Skeletal muscle tissue (tissue), 4 donors: Measurements from ENCODE around the gene FIBCD1. TPM values are rescaled to one million over a fixed set of nuclear protein-coding genes. Genes with fewer than 3 reads are reported as not detected.
"Not testable (repeated sequence)": the region's sequence is repeated elsewhere in the genome, so short reads cannot be mapped to it uniquely, and the experiment has no call there.

Experiments used
- H3K27ac ChIP-seq: one replicate; pipeline ENCODE4 v1.7.0; 2013; ENCODE audit warnings: mild to moderate bottlenecking, low read depth, low read length, inconsistent platforms
- H3K27me3 ChIP-seq, 3 donors: one replicate each; pipeline ENCODE4 v1.7.0; 2013; ENCODE audit warnings: low read length in 3 of 3; ENCODE audit not compliant: control insufficient read depth in 3 of 3, insufficient read depth in 3 of 3
- H3K36me3 ChIP-seq, 3 donors: one replicate each; pipeline ENCODE4 v1.7.0; 2013; ENCODE audit warnings: low read length in 3 of 3; ENCODE audit not compliant: control insufficient read depth in 3 of 3, insufficient read depth in 3 of 3
- H3K4me1 ChIP-seq, 3 donors: one replicate each; pipeline ENCODE4 v1.7.0; 2013; ENCODE audit warnings: low read length in 3 of 3, mild to moderate bottlenecking in 3 of 3; ENCODE audit not compliant: control insufficient read depth in 3 of 3, insufficient read depth in 3 of 3
- H3K4me3 ChIP-seq, 3 donors: one replicate each; pipeline ENCODE4 v1.7.0; 2013; ENCODE audit warnings: low read length in 3 of 3
- H3K9ac ChIP-seq, 3 donors: one replicate each; pipeline ENCODE4 v1.7.0; 2013; ENCODE audit warnings: low read length in 3 of 3, mild to moderate bottlenecking in 3 of 3, moderate library complexity in 2 of 3, low read depth in 1 of 3
- H3K9me3 ChIP-seq, 3 donors: one replicate each; pipeline ENCODE4 v1.7.0; 2013; ENCODE audit warnings: low read length in 3 of 3; ENCODE audit not compliant: control insufficient read depth in 3 of 3
- total RNA-seq: library from RNA; depleted of rRNA; stranded (reverse); fragments of >200 nt; gene quantifications from one replicate; pipeline ENCODE4 v1.2.3, GENCODE V29; 2014
- donor health status: Osteomylitis.

FIBCD1 gene
- total RNA-seq, 1 donor from 2014 or later: not detected

- peaks cover 0 to 8% (median 4%) of the 10 kb centered on the region in 3 donors for H3K27me3 ChIP-seq
- peaks cover 0 to 2% (median 0%) of the 10 kb centered on the region in 3 donors for H3K9me3 ChIP-seq
- no peak overlapping the region for H3K27ac ChIP-seq
- no peak overlapping the region for H3K9ac ChIP-seq
- no peaks in the 10 kb centered on the region for H3K36me3 ChIP-seq
- H3K4me3 ChIP-seq: no peak overlapping the region
- H3K4me1 ChIP-seq: peaks cover 0 to 4% (median 0%) of the 10 kb centered on the region in 3 donors
Measured at GRCh38 chr9:130963337-130963908, 24.4 kb upstream of the FIBCD1 start.

- H3K4me1 ChIP-seq: peaks cover 0 to 4% (median 0%) of the 10 kb centered on the region in 3 donors
- H3K36me3 ChIP-seq: no peaks in the 10 kb centered on the region
- no peak overlapping the region for H3K4me3 ChIP-seq
- no peak overlapping the region for H3K27ac ChIP-seq
- peaks cover under 1 to 12% (median 7%) of the 10 kb centered on the region in 3 donors for H3K27me3 ChIP-seq
- H3K9me3 ChIP-seq: peaks cover 0 to 2% (median 0%) of the 10 kb centered on the region in 3 donors
- no peak overlapping the region for H3K9ac ChIP-seq
Measured at GRCh38 chr9:130962418-130963316, 23.6 kb upstream of the FIBCD1 start.

- H3K36me3 ChIP-seq: no peaks in the 10 kb centered on the region
- H3K4me1 ChIP-seq: peaks cover 0 to 4% (median 0%) of the 10 kb centered on the region in 3 donors
- H3K9me3 ChIP-seq: peaks cover 0 to 2% (median 0%) of the 10 kb centered on the region in 3 donors
- H3K9ac ChIP-seq: no peak overlapping the region
- H3K27ac ChIP-seq: no peak overlapping the region
- no peak overlapping the region for H3K4me3 ChIP-seq
- H3K27me3 ChIP-seq: peaks cover 10 to 16% (median 14%) of the 10 kb centered on the region in 3 donors
Measured at GRCh38 chr9:130961511-130962300, 22.7 kb upstream of the FIBCD1 start.

GRCh38 chr9:130960522-130961378, 21.7 kb upstream of the FIBCD1 start:
- H3K4me1 ChIP-seq: peaks cover 0 to 4% (median 0%) of the 10 kb centered on the region in 3 donors
- H3K27ac ChIP-seq: no peak overlapping the region
- peaks cover 20 to 22% (median 20%) of the 10 kb centered on the region in 3 donors for H3K27me3 ChIP-seq
- H3K4me3 ChIP-seq: no peak overlapping the region
- peaks cover 0 to 2% (median 0%) of the 10 kb centered on the region in 3 donors for H3K9me3 ChIP-seq
- H3K9ac ChIP-seq: no peak overlapping the region
- H3K36me3 ChIP-seq: no peaks in the 10 kb centered on the region

GRCh38 chr9:130959809-130960334, 20.8 kb upstream of the FIBCD1 start:
- peaks cover 0 to 2% (median 0%) of the 10 kb centered on the region in 3 donors for H3K9me3 ChIP-seq
- no peak overlapping the region for H3K27ac ChIP-seq
- H3K9ac ChIP-seq: no peak overlapping the region
- peaks cover 22 to 28% (median 26%) of the 10 kb centered on the region in 3 donors for H3K27me3 ChIP-seq
- no peak overlapping the region for H3K4me3 ChIP-seq
- no peaks in the 10 kb centered on the region for H3K36me3 ChIP-seq
- peaks cover 0 to 4% (median 0%) of the 10 kb centered on the region in 3 donors for H3K4me1 ChIP-seq

- H3K36me3 ChIP-seq, H3K9ac ChIP-seq, H3K9me3 ChIP-seq, H3K4me1 ChIP-seq, H3K4me3 ChIP-seq, H3K27ac ChIP-seq: not testable (repeated sequence)
- H3K27me3 ChIP-seq: peaks cover 22 to 31% (median 30%) of the 10 kb centered on the region in 3 donors
Measured at GRCh38 chr9:130958564-130958963, 19.5 kb upstream of the FIBCD1 start.

GRCh38 chr9:130957451-130958203, 18.6 kb upstream of the FIBCD1 start:
- Histone ChIP-seq H3K9ac (no peak overlapping the region), H3K9me3 (no peaks in the 10 kb centered on the region), H3K27ac (no peak overlapping the region), H3K4me3 (no peak overlapping the region), H3K27me3 (peaks cover 25 to 31% (median 30%) of the 10 kb centered on the region in 3 donors), H3K36me3 (no peaks in the 10 kb centered on the region), H3K4me1 (peaks cover 0 to 4% (median 0%) of the 10 kb centered on the region in 3 donors)

- Histone ChIP-seq H3K27me3 (peaks cover 25 to 26% (median 26%) of the 10 kb centered on the region in 3 donors), H3K4me1 (no peaks in the 10 kb centered on the region), H3K27ac (no peak overlapping the region), H3K9me3 (no peaks in the 10 kb centered on the region), H3K36me3 (no peaks in the 10 kb centered on the region), H3K9ac (no peak overlapping the region), H3K4me3 (no peak overlapping the region)
Measured at GRCh38 chr9:130956636-130957450, 17.8 kb upstream of the FIBCD1 start.
